Left lung (tissue), 10 donors: ENCODE data around the gene LDLRAD3. TPM values are rescaled to one million over a fixed set of nuclear protein-coding genes. Genes with fewer than 3 reads are reported as not detected.

Experiments used
- ATAC-seq: fragments of 200-7000 bp; cut with Tn5 transposase; one replicate; pipeline ENCODE4 v1.9.1; 2020; ENCODE audit warnings: moderate library complexity
- DNase-seq, 4 donors: peaks; one replicate each; pipeline ENCODE4 v3.0.0-alpha.2; 2013 to 2020
- H3K27ac ChIP-seq, 2 donors: fragments of 200-600 bp; sonication (generic) in 1 of 2; one replicate each; pipeline versions ENCODE4 v1.5.0 to v1.8.0; 2020 to 2021
- H3K27me3 ChIP-seq, 2 donors: fragments of 200-600 bp; sonication (generic) in 1 of 2; one replicate each; pipeline versions ENCODE4 v1.5.0 to v1.8.0; 2020 to 2021
- H3K36me3 ChIP-seq, 2 donors: fragments of 200-600 bp; sonication (generic) in 1 of 2; one replicate each; pipeline versions ENCODE4 v1.5.0 to v1.8.0; 2020 to 2021
- H3K4me1 ChIP-seq, 2 donors: fragments of 200-600 bp; one replicate each; pipeline ENCODE4 v1.8.0; 2021
- H3K4me3 ChIP-seq, 2 donors: fragments of 200-600 bp; sonication (generic) in 1 of 2; one replicate each; pipeline versions ENCODE4 v1.5.0 to v1.8.0; 2020 to 2021; ENCODE audit warnings: mild to moderate bottlenecking in 1 of 2
- H3K9me3 ChIP-seq, 2 donors: fragments of 200-600 bp; sonication (generic) in 1 of 2; one replicate each; pipeline versions ENCODE4 v1.5.0 to v1.8.0; 2020 to 2021
- intact Hi-C, 2 donors: fragments of 100-400 bp; cut with DNase I; formaldehyde crosslinking; loops; one replicate each; pipeline versions ENCODE4 v1.11.2 to v1.14.2; 2022
- polyA plus RNA-seq, 6 donors: library from polyadenylated mRNA; unstranded; fragments of 120-200 nt; gene quantifications; one replicate each; pipeline ENCODE4 v1.2.1, GENCODE V29; 2013; ENCODE audit not compliant: insufficient read length in 6 of 6
- total RNA-seq, 2 donors: library from RNA; stranded (reverse); fragmentation: NEBNext Ultra II Directional; extraction: Animal tissue kit (Norgen Biotek cat#: 25700); gene quantifications; one replicate each; pipeline ENCODE4 v1.2.1, GENCODE V29; 2021
- TF ChIP-seq, protein P1 (sequence below), 2 donors: fragments of 200-600 bp; sonication (generic) in 1 of 2; IDR thresholded peaks; one replicate each; pipeline versions ENCODE4 v1.5.0 to v1.8.0; 2021; ENCODE audit warnings: antibody characterized with exemption in 2 of 2
- donor health status: DM: no; HTN: yes; CAD: no.
- donor health status: DM: no; HTN: no; CAD: no.

The LDLRAD3 gene
- total and polyA plus RNA-seq, 8 donors: 7.1 to 18.2 (median 16.8) TPM

DNA sequence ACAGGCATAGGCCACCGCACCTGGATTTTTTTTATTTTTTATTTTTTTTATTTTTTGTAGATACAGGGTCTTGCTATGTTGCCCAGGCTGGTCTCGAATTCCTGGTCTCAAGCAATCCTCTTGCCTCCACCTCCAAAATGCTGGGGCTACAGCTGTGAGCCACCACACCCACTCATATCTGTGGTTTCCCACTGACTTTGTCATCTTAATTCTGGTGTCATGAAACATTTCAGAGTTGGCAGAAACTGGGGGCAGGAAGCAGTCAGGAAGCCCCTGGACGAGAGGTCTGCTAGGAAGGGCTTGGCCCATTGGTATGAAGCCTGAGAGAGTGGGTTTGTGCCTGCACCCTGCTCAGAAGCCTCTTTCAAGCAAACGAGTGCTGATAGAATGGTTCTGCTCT lies 296.3 kb downstream of the LDLRAD3 start:
- no peak for DNase-seq
- no peak overlapping the region for H3K4me3 ChIP-seq
- H3K9me3 ChIP-seq: no peaks in the 10 kb centered on the region
- ATAC-seq: no peak
- no peaks in the 10 kb centered on the region for H3K4me1 ChIP-seq
- H3K36me3 ChIP-seq: no peaks in the 10 kb centered on the region
- no peak overlapping the region for H3K27ac ChIP-seq
- TF ChIP-seq, protein P1, sequence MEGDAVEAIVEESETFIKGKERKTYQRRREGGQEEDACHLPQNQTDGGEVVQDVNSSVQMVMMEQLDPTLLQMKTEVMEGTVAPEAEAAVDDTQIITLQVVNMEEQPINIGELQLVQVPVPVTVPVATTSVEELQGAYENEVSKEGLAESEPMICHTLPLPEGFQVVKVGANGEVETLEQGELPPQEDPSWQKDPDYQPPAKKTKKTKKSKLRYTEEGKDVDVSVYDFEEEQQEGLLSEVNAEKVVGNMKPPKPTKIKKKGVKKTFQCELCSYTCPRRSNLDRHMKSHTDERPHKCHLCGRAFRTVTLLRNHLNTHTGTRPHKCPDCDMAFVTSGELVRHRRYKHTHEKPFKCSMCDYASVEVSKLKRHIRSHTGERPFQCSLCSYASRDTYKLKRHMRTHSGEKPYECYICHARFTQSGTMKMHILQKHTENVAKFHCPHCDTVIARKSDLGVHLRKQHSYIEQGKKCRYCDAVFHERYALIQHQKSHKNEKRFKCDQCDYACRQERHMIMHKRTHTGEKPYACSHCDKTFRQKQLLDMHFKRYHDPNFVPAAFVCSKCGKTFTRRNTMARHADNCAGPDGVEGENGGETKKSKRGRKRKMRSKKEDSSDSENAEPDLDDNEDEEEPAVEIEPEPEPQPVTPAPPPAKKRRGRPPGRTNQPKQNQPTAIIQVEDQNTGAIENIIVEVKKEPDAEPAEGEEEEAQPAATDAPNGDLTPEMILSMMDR (IDR thresholded peaks at IDR 0.05): no peak
- H3K27me3 ChIP-seq: no peaks in the 10 kb centered on the region
- intact Hi-C loops: no loop called here

DNA sequence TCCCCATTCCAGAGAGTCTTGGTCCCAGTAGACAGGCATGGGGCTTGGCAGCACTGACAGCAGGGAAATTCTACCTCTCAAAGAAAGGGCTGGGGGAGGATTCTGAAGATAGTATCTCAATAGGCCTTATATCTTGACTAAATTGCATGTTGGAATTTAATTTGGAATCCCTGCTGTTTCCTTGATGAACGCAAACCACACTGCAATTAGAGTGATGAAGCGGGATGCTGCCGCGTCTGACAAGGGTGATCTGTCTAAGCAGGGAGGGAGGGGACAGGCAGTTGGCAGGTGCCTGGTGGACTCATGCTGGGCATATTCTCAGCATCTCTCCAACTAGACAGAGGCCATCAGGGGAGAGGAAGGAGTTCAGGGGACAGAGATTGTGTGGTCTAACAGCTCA lies 296.9 kb downstream of the LDLRAD3 start:
- intact Hi-C loops: no loop called here
- ATAC-seq (no peak), DNase-seq (no peak)
- Histone ChIP-seq H3K27me3 (no peaks in the 10 kb centered on the region), H3K9me3 (no peaks in the 10 kb centered on the region), H3K4me1 (no peaks in the 10 kb centered on the region), H3K36me3 (no peaks in the 10 kb centered on the region), H3K4me3 (no peak overlapping the region), H3K27ac (no peak overlapping the region)
- TF ChIP-seq, protein P1 (IDR thresholded peaks at IDR 0.05): no peak

- no peaks in the 10 kb centered on the region for H3K4me1 ChIP-seq
- intact Hi-C loops: no loop called here
- ATAC-seq: no peak
Measured at GRCh38 chr11:36241497-36241896, 297.6 kb downstream of the LDLRAD3 start.

DNA sequence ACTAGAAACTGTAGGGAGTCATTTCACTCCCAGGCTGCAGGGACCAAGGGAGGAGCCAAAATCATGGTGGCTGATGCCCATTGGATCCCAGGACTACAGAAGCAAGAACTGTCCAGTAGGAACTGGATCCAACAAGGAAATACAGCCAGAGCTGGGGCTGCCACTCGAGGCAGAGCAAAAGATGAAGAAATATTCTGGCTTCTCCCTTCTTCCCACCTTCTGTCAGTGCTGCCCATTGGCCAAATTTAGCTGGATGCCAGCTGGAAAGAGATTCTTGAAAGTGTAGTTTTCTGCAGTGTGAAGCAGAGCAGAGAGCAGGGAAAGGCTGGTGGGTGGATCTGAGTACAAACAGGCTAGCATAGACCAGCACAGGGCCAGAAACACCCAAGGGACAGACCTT lies 299.8 kb downstream of the LDLRAD3 start:
- Histone ChIP-seq H3K9me3 (no peaks in the 10 kb centered on the region), H3K4me3 (no peak overlapping the region), H3K36me3 (no peaks in the 10 kb centered on the region), H3K27me3 (peaks cover 0 to 4% of the 10 kb centered on the region in 2 donors), H3K27ac (no peak overlapping the region), H3K4me1 (peaks cover 0 to 9% of the 10 kb centered on the region in 2 donors)
- no peak for DNase-seq
- intact Hi-C loops: no loop called here
- ATAC-seq: no peak
- TF ChIP-seq, protein P1 (IDR thresholded peaks at IDR 0.05): no peak

More at GRCh38 chr11:36241497-36241896, 297.6 kb downstream of the LDLRAD3 start:
- TF ChIP-seq, protein P1 (IDR thresholded peaks at IDR 0.05): no peak
- H3K4me3 ChIP-seq: no peak overlapping the region
- no peaks in the 10 kb centered on the region for H3K9me3 ChIP-seq
- no peaks in the 10 kb centered on the region for H3K36me3 ChIP-seq
- no peak overlapping the region for H3K27ac ChIP-seq
- no peak for DNase-seq
- H3K27me3 ChIP-seq: no peaks in the 10 kb centered on the region

GRCh38 chr11:36247493-36247892 lies 303.6 kb downstream of the LDLRAD3 start:
- peaks cover 0 to 14% of the 10 kb centered on the region in 2 donors for H3K4me1 ChIP-seq
- H3K27me3 ChIP-seq: peaks cover 0 to 8% of the 10 kb centered on the region in 2 donors
- intact Hi-C loops: no loop called here
- H3K27ac ChIP-seq: no peak overlapping the region
- ATAC-seq: no peak
- no peaks in the 10 kb centered on the region for H3K36me3 ChIP-seq
- no peak overlapping the region for H3K4me3 ChIP-seq
- peaks cover 0 to 5% of the 10 kb centered on the region in 2 donors for H3K9me3 ChIP-seq
- TF ChIP-seq, protein P1 (IDR thresholded peaks at IDR 0.05): no peak
- no peak for DNase-seq
